DOHH2 (cell line): Measurements from ENCODE around the gene ZDHHC13.

ENCODE experiments used
- H3F3A ChIP-seq: fragments of 200-600 bp; sonication (generic), shearing (Covaris generic); 2 replicates; pipeline ENCODE4 v1.6.0; 2016; ENCODE audit warnings: antibody characterized with exemption, mild to moderate bottlenecking; ENCODE audit not compliant: control insufficient read depth, insufficient read depth
- H3K27ac ChIP-seq: fragments of 200-600 bp; sonication (generic); 2 replicates; pipeline ENCODE4 v1.5.1; 2014; ENCODE audit warnings: low read depth, mild to moderate bottlenecking, low read length, moderate library complexity
- H3K27me3 ChIP-seq: fragments of 200-600 bp; sonication (generic); 2 replicates; pipeline ENCODE4 v1.6.1; 2014; ENCODE audit warnings: mild to moderate bottlenecking, low read length, mixed read lengths; ENCODE audit not compliant: control insufficient read depth
- H3K36me3 ChIP-seq: fragments of 200-600 bp; sonication (generic); 2 replicates; pipeline ENCODE4 v1.6.1; 2014; ENCODE audit warnings: mild to moderate bottlenecking, low read length, moderate library complexity, mixed read lengths; ENCODE audit not compliant: control insufficient read depth
- H3K4me1 ChIP-seq: fragments of 200-600 bp; sonication (generic); 2 replicates; pipeline ENCODE4 v1.6.1; 2014; ENCODE audit warnings: mild to moderate bottlenecking, low read length, mixed read lengths; ENCODE audit not compliant: control insufficient read depth
- H3K4me2 ChIP-seq: fragments of 200-600 bp; sonication (generic); 2 replicates; pipeline ENCODE4 v1.6.0; 2014; ENCODE audit warnings: mild to moderate bottlenecking, low read length, moderate library complexity
- H3K4me3 ChIP-seq: fragments of 200-600 bp; sonication (generic); 2 replicates; pipeline ENCODE4 v1.5.1; 2014; ENCODE audit warnings: mild to moderate bottlenecking, low read length, mixed read lengths
- H3K79me2 ChIP-seq: fragments of 200-600 bp; sonication (generic); 2 replicates; pipeline ENCODE4 v1.6.1; 2014; ENCODE audit warnings: mild to moderate bottlenecking, low read length, mixed read lengths; ENCODE audit not compliant: control insufficient read depth
- H3K9me2 ChIP-seq: fragments of 200-600 bp; sonication (generic); replicated peaks from 2 replicates; pipeline ENCODE4 v1.6.1; 2014; ENCODE audit warnings: mild to moderate bottlenecking, low read length, mixed read lengths; ENCODE audit not compliant: control insufficient read depth
- H3K9me3 ChIP-seq: fragments of 200-600 bp; sonication (generic); 2 replicates; pipeline ENCODE4 v1.6.1; 2014; ENCODE audit warnings: antibody characterized with exemption, low read length, mixed read lengths; ENCODE audit not compliant: control insufficient read depth, insufficient read depth
- H4K20me1 ChIP-seq: fragments of 200-600 bp; sonication (generic); 2 replicates; pipeline ENCODE4 v1.6.0; 2014; ENCODE audit warnings: low read depth, mild to moderate bottlenecking, antibody characterized with exemption, low read length, moderate library complexity; ENCODE audit not compliant: control insufficient read depth, insufficient read depth
- CTCF ChIP-seq: fragments of 200-600 bp; sonication (generic); IDR thresholded peaks from one replicate; pipeline ENCODE4 v1.5.1; 2014; ENCODE audit warnings: antibody characterized with exemption, mild to moderate bottlenecking, low read depth, low read length; ENCODE audit not compliant: poor library complexity, severe bottlenecking
- EZH2phosphoT487 ChIP-seq: fragments of 200-600 bp; sonication (generic); IDR thresholded peaks from 2 replicates; pipeline ENCODE4 v1.6.1; 2017; ENCODE audit warnings: borderline replicate concordance, mild to moderate bottlenecking, antibody characterized with exemption, low read length, moderate library complexity, mixed read lengths

ZDHHC13 gene

GRCh38 chr11:19183646-19184045 lies 66.7 kb downstream of the ZDHHC13 start:
- H3K4me2 ChIP-seq, result no peak overlapping the region
- TF ChIP-seq CTCF (no peak), EZH2phosphoT487 (no peak)
- no peaks in the 10 kb centered on the region for H3K27me3 ChIP-seq
- H3F3A ChIP-seq, result no peaks in the 10 kb centered on the region
- H3K9me3 ChIP-seq, result no peaks in the 10 kb centered on the region
- no peak overlapping the region for H3K27ac ChIP-seq
- no peaks in the 10 kb centered on the region for H3K36me3 ChIP-seq
- H4K20me1 ChIP-seq, result no peaks in the 10 kb centered on the region
- no peak overlapping the region for H3K4me3 ChIP-seq
- H3K4me1 ChIP-seq, result no peaks in the 10 kb centered on the region
- H3K79me2 ChIP-seq, result no peaks in the 10 kb centered on the region
- no peaks in the 10 kb centered on the region for H3K9me2 ChIP-seq

- no peaks in the 10 kb centered on the region for H3K4me1 ChIP-seq
- H3K4me3 ChIP-seq, result no peak overlapping the region
- H3K9me3 ChIP-seq, result no peaks in the 10 kb centered on the region
- TF ChIP-seq EZH2phosphoT487 (no peak), CTCF (no peak)
- H4K20me1 ChIP-seq, result no peaks in the 10 kb centered on the region
- no peaks in the 10 kb centered on the region for H3K9me2 ChIP-seq
- no peaks in the 10 kb centered on the region for H3K36me3 ChIP-seq
- no peaks in the 10 kb centered on the region for H3K27me3 ChIP-seq
- no peaks in the 10 kb centered on the region for H3K79me2 ChIP-seq
- no peak overlapping the region for H3K27ac ChIP-seq
- H3K4me2 ChIP-seq, result no peak overlapping the region
- H3F3A ChIP-seq, result no peaks in the 10 kb centered on the region
Observed at GRCh38 chr11:19185036-19185435, 68.1 kb downstream of the ZDHHC13 start.

GRCh38 chr11:19185516-19186052 lies 68.6 kb downstream of the ZDHHC13 start:
- no peaks in the 10 kb centered on the region for H3K27me3 ChIP-seq
- H3K4me2 ChIP-seq, result no peak overlapping the region
- H3K36me3 ChIP-seq, result no peaks in the 10 kb centered on the region
- H3K4me3 ChIP-seq, result no peak overlapping the region
- H3K9me2 ChIP-seq, result no peaks in the 10 kb centered on the region
- H4K20me1 ChIP-seq, result no peaks in the 10 kb centered on the region
- no peak overlapping the region for H3K27ac ChIP-seq
- no peaks in the 10 kb centered on the region for H3F3A ChIP-seq
- H3K79me2 ChIP-seq, result no peaks in the 10 kb centered on the region
- no peak for TF ChIP-seq CTCF
- H3K4me1 ChIP-seq, result no peaks in the 10 kb centered on the region
- H3K9me3 ChIP-seq, result no peaks in the 10 kb centered on the region
